K562 (cell line): ENCODE measurements around the gene SGMS1. TPM values are rescaled to one million over a fixed set of nuclear protein-coding genes. Genes with fewer than 3 reads are reported as not detected.

Experiments used
- BRD9 ChIP-seq: fragments of 450-650 bp; IDR thresholded peaks from 2 replicates; pipeline ENCODE4 v1.6.1; 2018; ENCODE audit warnings: low read depth; ENCODE audit not compliant: partially characterized antibody
- CCNT2 ChIP-seq: IDR thresholded peaks from 2 replicates; pipeline ENCODE4 v1.6.1; 2011; ENCODE audit warnings: borderline replicate concordance, low read depth, mild to moderate bottlenecking, moderate library complexity, mixed read lengths, low read length; ENCODE audit not compliant: insufficient read length; ENCODE audit errors: extremely low read depth
- CTCF ChIP-seq, 3 experiments: IDR thresholded peaks in 2 of 3; conservative IDR thresholded peaks in 1 of 3; 2 replicates each; pipeline ENCODE4 v1.5.1; 2011 to 2012; ENCODE audit warnings: low read length in 3 of 3, mild to moderate bottlenecking in 3 of 3, control low read depth in 2 of 3, improper control_type of control experiment in 1 of 3, inconsistent platforms in 1 of 3, low read depth in 1 of 3, mixed read lengths in 1 of 3, moderate library complexity in 1 of 3; ENCODE audit not compliant: insufficient read depth in 2 of 3
- ESRRA ChIP-seq: fragments of 450-650 bp; IDR thresholded peaks from 2 replicates; pipeline ENCODE4 v1.6.1; 2014; ENCODE audit warnings: low read depth, mild to moderate bottlenecking, moderate library complexity, borderline replicate concordance
- HMBOX1 ChIP-seq: sonication (generic); IDR thresholded peaks from 2 replicates; pipeline ENCODE4 v1.6.1; 2016
- JUN ChIP-seq, 2 experiments: sonication (generic) in 1 of 2; formaldehyde crosslinking in 1 of 2; IDR thresholded peaks; 2 replicates each; pipeline versions ENCODE4 v1.6.1 to v1.8.0; 2012 to 2022; ENCODE audit warnings: borderline replicate concordance in 2 of 2, mild to moderate bottlenecking in 2 of 2, improper control_type of control experiment in 1 of 2, low read depth in 1 of 2, low read length in 1 of 2, missing genetic modification reagents in 1 of 2
- KDM1A ChIP-seq, 2 experiments: fragments of 450-650 bp; IDR thresholded peaks; 2 replicates each; pipeline ENCODE4 v1.6.1; 2016; ENCODE audit warnings: mild to moderate bottlenecking in 2 of 2
- MCM3 ChIP-seq: fragments of 450-650 bp; IDR thresholded peaks from 2 replicates; pipeline ENCODE4 v1.6.1; 2016
- MEF2D ChIP-seq: conservative IDR thresholded peaks from 2 replicates; pipeline ENCODE4 v1.6.1; 2016; ENCODE audit warnings: low read depth, missing genetic modification characterization, missing compliant biosample characterization
- MTA1 ChIP-seq: fragments of 450-650 bp; IDR thresholded peaks from 2 replicates; pipeline ENCODE4 v1.6.1; 2017; ENCODE audit warnings: borderline replicate concordance
- MTA3 ChIP-seq: fragments of 450-650 bp; formaldehyde crosslinking; IDR thresholded peaks from 2 replicates; pipeline ENCODE4 v1.6.1; 2017; ENCODE audit warnings: mild to moderate bottlenecking, borderline replicate concordance
- NRF1 ChIP-seq, 2 experiments: fragments of 450-650 bp; IDR thresholded peaks in 1 of 2; conservative IDR thresholded peaks in 1 of 2; 2 replicates each; pipeline ENCODE4 v1.6.1; 2014; ENCODE audit warnings: mild to moderate bottlenecking in 2 of 2
- RAD21 ChIP-seq, 2 experiments: fragments of 250-450 bp in 1 of 2; fragments of 450-650 bp in 1 of 2; sonication (Bioruptor Pico) in 1 of 2; formaldehyde crosslinking in 1 of 2; IDR thresholded peaks in 1 of 2; conservative IDR thresholded peaks in 1 of 2; 2 replicates each; pipeline versions ENCODE4 v1.4.0 to v1.8.0; 2020 to 2022; ENCODE audit warnings: mild to moderate bottlenecking in 2 of 2, moderate library complexity in 1 of 2
- RAD51 ChIP-seq: fragments of 450-650 bp; IDR thresholded peaks from 2 replicates; pipeline ENCODE4 v1.7.1; 2016; ENCODE audit warnings: low read depth, mild to moderate bottlenecking, borderline replicate concordance
- RCOR1 ChIP-seq, 2 experiments: IDR thresholded peaks; 2 replicates each; pipeline ENCODE4 v1.6.1; 2012; ENCODE audit warnings: low read depth in 2 of 2, low read length in 2 of 2, borderline replicate concordance in 1 of 2, improper control_type of control experiment in 1 of 2
- RUNX1 ChIP-seq: sonication (generic); IDR thresholded peaks from 2 replicates; pipeline ENCODE4 v1.6.1; 2016; ENCODE audit warnings: antibody characterized with exemption, low read depth
- SIRT6 ChIP-seq: IDR thresholded peaks from one replicate; pipeline ENCODE4 v1.6.1; 2012; ENCODE audit warnings: low read depth, mild to moderate bottlenecking, control low read depth, inconsistent platforms, low read length, moderate library complexity
- SMARCE1 ChIP-seq: fragments of 450-650 bp; IDR thresholded peaks from 2 replicates; pipeline ENCODE4 v1.7.1; 2016; ENCODE audit warnings: mild to moderate bottlenecking
- SNIP1 ChIP-seq: fragments of 450-650 bp; IDR thresholded peaks from 2 replicates; pipeline ENCODE4 v1.7.1; 2017; ENCODE audit warnings: low read depth, mild to moderate bottlenecking
- TAF7 ChIP-seq: fragments of 450-650 bp; IDR thresholded peaks from 2 replicates; pipeline ENCODE4 v1.6.1; 2016; ENCODE audit warnings: missing genetic modification characterization, missing compliant biosample characterization
- TEAD4 ChIP-seq, 2 experiments: sonication (generic) in 1 of 2; formaldehyde crosslinking in 1 of 2; IDR thresholded peaks; 2 replicates each; pipeline versions ENCODE4 v1.6.1 to v1.8.0; 2012 to 2022; ENCODE audit warnings: borderline replicate concordance in 1 of 2, inconsistent platforms in 1 of 2, low read length in 1 of 2, mild to moderate bottlenecking in 1 of 2, missing genetic modification reagents in 1 of 2
- ZNF589 ChIP-seq: fragments of 200-800 bp; sonication (Bioruptor generic); IDR thresholded peaks from 2 replicates; pipeline ENCODE4 v1.6.1; 2016; ENCODE audit warnings: low read depth, missing genetic modification characterization, missing compliant biosample characterization
- ZNF740 ChIP-seq, 3 experiments: fragments of 200-800 bp in 1 of 3; sonication (Bioruptor generic) in 1 of 3; sonication (generic) in 1 of 3; formaldehyde crosslinking in 1 of 3; IDR thresholded peaks; 2 replicates each; pipeline versions ENCODE4 v1.6.1 to v1.8.0; 2016 to 2022; ENCODE audit warnings: mild to moderate bottlenecking in 2 of 3, missing compliant biosample characterization in 2 of 3, missing genetic modification characterization in 2 of 3, missing genetic modification reagents in 1 of 3
- polyA plus RNA-seq, 8 experiments: library from polyadenylated mRNA; depleted of rRNA in 4 of 8; stranded (reverse) in 5 of 8; unstranded in 3 of 8; fragments of >200 nt; fragmentation: Nextera tagmentation in 2 of 8; fragmentation: Illumina TruSeq in 1 of 8; extraction: Ambion mirVana in 2 of 8; extraction: Trizol in 1 of 8; gene quantifications; 2 replicates each; pipeline versions ENCODE4 v1.2.1 to v1.2.3, GENCODE V29; 2011 to 2014; ENCODE audit warnings: inconsistent platforms in 1 of 8, missing spikeins in 1 of 8
- total RNA-seq, 7 experiments: library from RNA; depleted of rRNA in 6 of 7; stranded (reverse); fragments of >200 nt in 6 of 7; fragmentation: Illumina TruSeq in 2 of 7; extraction: Trizol in 2 of 7; gene quantifications; 2 replicates each; pipeline versions ENCODE4 v1.2.1 to v1.2.3, GENCODE V29; 2011 to 2021; ENCODE audit warnings: low replicate concordance in 1 of 7

SGMS1 gene
- total and polyA plus RNA-seq, 9 of the 15 experiments (the other 6 are each of a cell fraction or from before 2014, with no cell fraction given) = 22.6 to 232 (median 82.2) TPM

GRCh38 chr10:50367732-50368131 is 256.0 kb downstream of the SGMS1 start (continued):
- TF ChIP-seq CTCF (IDR thresholded peaks at IDR 0.05 in 2 of 3, conservative IDR thresholded peaks at IDR 0.05 in 1 of 3; ENCODE audit: insufficient read depth in 2 of 3, low read depth in 1 of 3, low read length in 3 of 3) (peak; percentile 44 to 64 (median 61); a peak in 5 of 6 replicates), TEAD4 (IDR thresholded peaks at IDR 0.05; ENCODE audit: low read length) (peak; percentile 19; the same call in 1 of the 2 replicates), TEAD4 (CRISPR knock-in tag; IDR thresholded peaks at IDR 0.05; ENCODE audit: borderline replicate concordance) (no peak), RAD21 (CRISPR knock-in tag; conservative IDR thresholded peaks at IDR 0.05 in 1 of 2, IDR thresholded peaks at IDR 0.05 in 1 of 2) (peak; percentile 58 to 75), CCNT2 (no peak), RAD51 (0 out of 2 replicates have a peak, but pooled peaks have one; percentile 12), MCM3 (no peak), MTA3 (no peak), RCOR1 (IDR thresholded peaks at IDR 0.05; ENCODE audit: borderline replicate concordance in 1 of 2, low read depth in 2 of 2, low read length in 2 of 2) (peak in 1 of 2 experiments; percentile 63; a peak in 1 of 4 replicates), ZNF740 (CRISPR knock-in tag; IDR thresholded peaks at IDR 0.05) (no peak), ZNF740 (tag; IDR thresholded peaks at IDR 0.05) (no peak), NRF1 (conservative IDR thresholded peaks at IDR 0.05 in 1 of 2, IDR thresholded peaks at IDR 0.05 in 1 of 2) (no peak), SMARCE1 (no peak), TAF7 (tag) (no peak), BRD9 (no peak), KDM1A (IDR thresholded peaks at IDR 0.05) (0 out of 4 replicates have a peak, but pooled peaks of 1 of the 2 experiments have one; percentile 21), JUN (IDR thresholded peaks at IDR 0.05; ENCODE audit: borderline replicate concordance, low read depth, low read length) (0 out of 2 replicates have a peak, but pooled peaks have one; percentile 13), JUN (CRISPR knock-in tag; IDR thresholded peaks at IDR 0.05; ENCODE audit: borderline replicate concordance) (no peak), ZNF589 (CRISPR knock-in tag) (no peak), RUNX1 (no peak), MEF2D (tag) (no peak), ESRRA (peak; percentile 17; the same call in 1 of the 2 replicates), HMBOX1 (peak; percentile 92), MTA1 (no peak), SIRT6 (no peak), SNIP1 (no peak)
